ENCODE measurements around the gene POPDC2. TPM values are rescaled to one million over a fixed set of nuclear protein-coding genes. Genes with fewer than 3 reads are reported as not detected.
A peak's percentile ranks its signal among the peaks of the same experiment; 100 is the strongest.

POPDC2 gene
- total and polyA plus RNA-seq, 9 donors = 8.6 to 30.2 (median 13.6) TPM

GRCh38 chr3:119642746-119643473 lies 17.5 kb downstream of the POPDC2 start:
- Histone ChIP-seq H3K36me3 (ENCODE audit: control insufficient read depth, insufficient read depth, low read length) (peaks cover 15% of the 10 kb centered on the region), H3K27me3 (ENCODE audit: control insufficient read depth, insufficient read depth, low read length) (no peaks in the 10 kb centered on the region), H3K4me1 (ENCODE audit: control insufficient read depth, insufficient read depth, low read length) (peaks cover 15% of the 10 kb centered on the region), H3K4me3 (ENCODE audit: low read length) (no peak overlapping the region), H3K9me3 (replicated peaks; ENCODE audit: control insufficient read depth, low read depth, low read length) (no peaks in the 10 kb centered on the region), H3K27ac (ENCODE audit: low read length) (peak overlapping the region; percentile 43)
- DNase-seq = no peak
- WGBS (ENCODE audit: insufficient coverage) = 70% methylated on average over 4 of the region's 5 CpGs

- Histone ChIP-seq H3K4me3 (ENCODE audit: low read length) (no peak overlapping the region), H3K27ac (ENCODE audit: low read length) (no peak overlapping the region), H3K27me3 (ENCODE audit: control insufficient read depth, insufficient read depth, low read length) (no peaks in the 10 kb centered on the region), H3K9me3 (replicated peaks; ENCODE audit: control insufficient read depth, low read depth, low read length) (no peaks in the 10 kb centered on the region), H3K36me3 (ENCODE audit: control insufficient read depth, insufficient read depth, low read length) (peaks cover 10% of the 10 kb centered on the region), H3K4me1 (ENCODE audit: control insufficient read depth, insufficient read depth, low read length) (peaks cover 16% of the 10 kb centered on the region)
- no peak for DNase-seq
- WGBS (ENCODE audit: insufficient coverage) = no CpG with 5 or more reads among the region's 2 CpGs
Observed at GRCh38 chr3:119641416-119641815, 19.0 kb downstream of the POPDC2 start.

GRCh38 chr3:119639494-119640350 lies 20.7 kb downstream of the POPDC2 start:
- H3K36me3 ChIP-seq (ENCODE audit: control insufficient read depth, insufficient read depth, low read length) = peaks cover 6% of the 10 kb centered on the region
- DNase-seq = no peak
- H3K27ac ChIP-seq (ENCODE audit: low read length) = no peak overlapping the region
- no peaks in the 10 kb centered on the region for H3K9me3 ChIP-seq (replicated peaks; ENCODE audit: control insufficient read depth, low read depth, low read length)
- no peak overlapping the region for H3K4me3 ChIP-seq (ENCODE audit: low read length)
- WGBS (ENCODE audit: insufficient coverage) = no CpG with 5 or more reads among the region's 2 CpGs
- peaks cover 16% of the 10 kb centered on the region for H3K4me1 ChIP-seq (ENCODE audit: control insufficient read depth, insufficient read depth, low read length)
- H3K27me3 ChIP-seq (ENCODE audit: control insufficient read depth, insufficient read depth, low read length) = no peaks in the 10 kb centered on the region

GRCh38 chr3:119637679-119638477 lies 22.5 kb downstream of the POPDC2 start:
- Histone ChIP-seq H3K4me1 (ENCODE audit: control insufficient read depth, insufficient read depth, low read length) (peaks cover 11% of the 10 kb centered on the region), H3K36me3 (ENCODE audit: control insufficient read depth, insufficient read depth, low read length) (peaks cover 6% of the 10 kb centered on the region), H3K27ac (ENCODE audit: low read length) (peak overlapping the region; percentile 80), H3K9me3 (replicated peaks; ENCODE audit: control insufficient read depth, low read depth, low read length) (no peaks in the 10 kb centered on the region), H3K27me3 (ENCODE audit: control insufficient read depth, insufficient read depth, low read length) (no peaks in the 10 kb centered on the region), H3K4me3 (ENCODE audit: low read length) (no peak overlapping the region)
- DNase-seq = peak; percentile 68
- no CpG with 5 or more reads among the region's 3 CpGs for WGBS (ENCODE audit: insufficient coverage)

GRCh38 chr3:119636891-119637611 lies 23.3 kb downstream of the POPDC2 start:
- 96% methylated on average over 2 of the region's 4 CpGs for WGBS (ENCODE audit: insufficient coverage)
- no peaks in the 10 kb centered on the region for H3K9me3 ChIP-seq (replicated peaks; ENCODE audit: control insufficient read depth, low read depth, low read length)
- no peaks in the 10 kb centered on the region for H3K27me3 ChIP-seq (ENCODE audit: control insufficient read depth, insufficient read depth, low read length)
- peaks cover 10% of the 10 kb centered on the region for H3K4me1 ChIP-seq (ENCODE audit: control insufficient read depth, insufficient read depth, low read length)
- DNase-seq = no peak
- peaks cover 3% of the 10 kb centered on the region for H3K36me3 ChIP-seq (ENCODE audit: control insufficient read depth, insufficient read depth, low read length)
- H3K27ac ChIP-seq (ENCODE audit: low read length) = peak overlapping the region; percentile 80
- H3K4me3 ChIP-seq (ENCODE audit: low read length) = no peak overlapping the region

- Histone ChIP-seq H3K27me3 (ENCODE audit: control insufficient read depth, insufficient read depth, low read length) (no peaks in the 10 kb centered on the region), H3K4me3 (ENCODE audit: low read length) (no peak overlapping the region), H3K27ac (ENCODE audit: low read length) (no peak overlapping the region), H3K36me3 (ENCODE audit: control insufficient read depth, insufficient read depth, low read length) (no peaks in the 10 kb centered on the region), H3K4me1 (ENCODE audit: control insufficient read depth, insufficient read depth, low read length) (peaks cover 10% of the 10 kb centered on the region), H3K9me3 (replicated peaks; ENCODE audit: control insufficient read depth, low read depth, low read length) (no peaks in the 10 kb centered on the region)
- DNase-seq = no peak
- no CpG with 5 or more reads among the region's 1 CpG for WGBS (ENCODE audit: insufficient coverage)
Observed at GRCh38 chr3:119636249-119636648, 24.1 kb downstream of the POPDC2 start.

- H3K27ac ChIP-seq (ENCODE audit: low read length) = no peak overlapping the region
- H3K36me3 ChIP-seq (ENCODE audit: control insufficient read depth, insufficient read depth, low read length) = no peaks in the 10 kb centered on the region
- H3K4me1 ChIP-seq (ENCODE audit: control insufficient read depth, insufficient read depth, low read length) = peaks cover 10% of the 10 kb centered on the region
- WGBS (ENCODE audit: insufficient coverage) = 96% methylated on average over 5 of the region's 10 CpGs
- no peak for DNase-seq
- H3K9me3 ChIP-seq (replicated peaks; ENCODE audit: control insufficient read depth, low read depth, low read length) = no peaks in the 10 kb centered on the region
- H3K4me3 ChIP-seq (ENCODE audit: low read length) = no peak overlapping the region
- H3K27me3 ChIP-seq (ENCODE audit: control insufficient read depth, insufficient read depth, low read length) = no peaks in the 10 kb centered on the region
Observed at GRCh38 chr3:119635719-119636118, 24.7 kb downstream of the POPDC2 start.

- Histone ChIP-seq H3K4me1 (ENCODE audit: control insufficient read depth, insufficient read depth, low read length) (peaks cover 5% of the 10 kb centered on the region), H3K27me3 (ENCODE audit: control insufficient read depth, insufficient read depth, low read length) (no peaks in the 10 kb centered on the region), H3K36me3 (ENCODE audit: control insufficient read depth, insufficient read depth, low read length) (no peaks in the 10 kb centered on the region), H3K9me3 (replicated peaks; ENCODE audit: control insufficient read depth, low read depth, low read length) (no peaks in the 10 kb centered on the region), H3K4me3 (ENCODE audit: low read length) (no peak overlapping the region), H3K27ac (ENCODE audit: low read length) (no peak overlapping the region)
- no peak for DNase-seq
- 68% methylated on average over 4 of the region's 4 CpGs for WGBS (ENCODE audit: insufficient coverage)
Observed at GRCh38 chr3:119632829-119633228, 27.6 kb downstream of the POPDC2 start.

- Histone ChIP-seq H3K4me3 (ENCODE audit: low read length) (no peak overlapping the region), H3K4me1 (ENCODE audit: control insufficient read depth, insufficient read depth, low read length) (peaks cover 2% of the 10 kb centered on the region), H3K36me3 (ENCODE audit: control insufficient read depth, insufficient read depth, low read length) (no peaks in the 10 kb centered on the region), H3K9me3 (replicated peaks; ENCODE audit: control insufficient read depth, low read depth, low read length) (no peaks in the 10 kb centered on the region), H3K27ac (ENCODE audit: low read length) (no peak overlapping the region), H3K27me3 (ENCODE audit: control insufficient read depth, insufficient read depth, low read length) (no peaks in the 10 kb centered on the region)
- DNase-seq = no peak
- WGBS (ENCODE audit: insufficient coverage) = 71% methylated on average over 1 of the region's 4 CpGs
Observed at GRCh38 chr3:119632216-119632615, 28.2 kb downstream of the POPDC2 start.

Measured in muscle of leg (tissue), 11 donors.